Stimulated activated CD8-positive, alpha-beta memory T cell treated with anti-CD3 and anti-CD28 coated beads, Interleukin-15, amount 100 ng/mL, for 4 hours (primary cell): ENCODE data around the gene IL1R2.
"Not testable (repeated sequence)": the region's sequence is repeated elsewhere in the genome, so short reads cannot be mapped to it uniquely, and the experiment has no call there.

Experiments
- DNase-seq, 2 donors: peaks; one replicate each; pipeline ENCODE4 v3.0.0-alpha.2; 2020; ENCODE audit warnings: low read depth in 2 of 2

IL1R2 gene

DNA sequence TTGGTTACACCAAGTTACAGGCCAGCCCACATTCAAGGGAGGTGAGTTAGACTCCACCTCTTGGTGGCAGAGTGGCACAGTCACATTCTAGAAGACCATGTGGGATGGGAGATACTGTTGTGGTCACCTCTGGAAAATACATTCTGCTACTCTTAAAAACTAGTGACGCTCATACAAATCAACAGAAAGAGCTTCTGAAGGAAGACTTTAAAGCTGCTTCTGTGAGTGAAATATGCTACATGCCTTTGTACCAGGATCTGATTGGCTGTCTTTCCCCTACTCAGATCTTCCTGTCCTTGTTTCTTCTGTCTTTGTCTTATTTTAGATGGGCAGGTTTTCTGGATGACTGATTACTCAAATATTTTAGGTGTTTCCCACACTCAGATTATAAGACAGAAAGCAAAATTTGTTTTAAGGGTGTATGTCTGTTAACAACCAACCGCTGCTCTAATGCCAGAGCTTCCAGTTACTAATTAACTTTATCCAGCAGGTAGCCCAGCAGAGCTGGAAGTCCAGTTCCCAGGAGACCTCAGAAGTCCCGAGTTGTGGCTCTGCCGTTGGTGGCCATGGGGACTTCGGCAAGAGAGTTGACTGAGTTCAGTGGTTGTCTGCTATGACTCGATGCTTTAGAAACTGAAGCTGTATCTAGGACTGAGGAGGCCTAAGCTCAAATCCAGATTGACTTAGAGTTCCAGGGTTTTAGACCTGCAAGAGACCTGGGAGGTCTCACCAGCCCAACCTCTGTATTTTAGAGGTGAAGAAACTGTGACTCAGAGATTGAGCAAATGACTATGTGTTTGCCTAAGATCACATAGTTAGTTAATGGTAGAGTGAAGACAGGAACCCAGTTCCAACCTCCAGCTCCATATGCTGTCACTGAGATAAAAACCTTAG, 7.4 kb downstream of the IL1R2 start:
- no peak for DNase-seq

DNA sequence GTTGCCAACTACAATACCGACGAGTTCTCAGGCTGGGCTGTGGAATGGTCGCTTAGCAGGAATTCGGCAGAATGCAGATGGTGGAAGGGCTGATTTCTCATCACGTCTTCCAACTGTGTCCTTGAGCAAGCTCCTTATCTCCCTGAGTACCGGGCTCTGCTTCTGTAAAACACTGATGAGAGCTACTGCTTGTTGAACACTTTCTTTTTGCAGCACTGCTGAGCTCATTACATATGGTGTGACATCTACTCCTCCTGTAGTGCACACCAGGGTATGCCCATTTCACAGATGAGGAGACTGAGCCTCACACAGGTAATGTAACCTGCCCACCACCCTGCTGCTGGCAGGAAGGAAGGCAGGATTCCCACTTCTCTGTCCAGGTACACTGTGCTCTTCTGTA, 8.3 kb downstream of the IL1R2 start:
- DNase-seq = no peak

DNA sequence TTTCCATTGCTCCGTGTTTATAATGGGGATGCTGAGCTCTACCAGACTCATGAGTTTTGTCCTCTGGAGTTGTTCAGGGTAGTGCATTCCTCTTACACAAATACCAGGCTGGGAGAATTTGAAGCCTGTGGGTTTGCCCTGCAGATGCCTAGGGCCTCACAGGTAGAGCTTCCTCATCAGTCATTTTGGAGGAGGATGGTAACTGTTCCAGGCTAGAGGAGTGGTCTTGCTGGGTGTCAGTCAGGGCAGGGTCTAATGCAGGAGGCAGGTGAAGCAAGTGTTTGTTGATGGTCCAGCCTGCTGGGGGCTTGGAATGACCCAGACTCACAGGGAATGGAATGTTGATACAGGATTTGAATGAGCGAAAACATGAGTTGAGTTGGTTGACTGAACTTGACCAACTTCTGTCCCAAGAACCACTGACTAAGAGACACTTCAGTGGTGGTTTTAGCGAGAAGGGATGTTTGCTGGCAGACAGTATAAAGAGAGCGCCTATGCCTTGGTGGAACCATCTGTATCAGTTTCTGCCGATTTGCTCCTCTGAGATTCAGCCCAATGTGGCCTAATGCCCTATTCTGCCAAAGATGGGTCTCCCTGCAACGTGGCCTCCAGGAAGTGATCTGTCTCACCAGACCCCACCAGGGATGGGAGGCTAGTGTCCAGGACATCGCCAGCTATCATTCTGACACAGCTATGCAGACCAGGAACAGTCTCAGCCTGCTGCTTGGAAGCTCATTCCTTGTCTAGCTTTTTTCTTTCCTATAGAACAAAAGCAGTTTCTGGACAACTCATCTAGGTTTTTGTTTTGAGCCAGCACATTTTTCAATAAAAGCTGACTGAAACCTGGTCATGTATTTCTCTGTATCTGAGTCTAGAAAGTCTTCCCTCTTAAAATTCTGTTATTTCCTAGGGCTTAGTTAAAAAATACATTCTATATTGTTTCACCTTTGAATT, 9.3 kb downstream of the IL1R2 start:
- no peak for DNase-seq

DNA sequence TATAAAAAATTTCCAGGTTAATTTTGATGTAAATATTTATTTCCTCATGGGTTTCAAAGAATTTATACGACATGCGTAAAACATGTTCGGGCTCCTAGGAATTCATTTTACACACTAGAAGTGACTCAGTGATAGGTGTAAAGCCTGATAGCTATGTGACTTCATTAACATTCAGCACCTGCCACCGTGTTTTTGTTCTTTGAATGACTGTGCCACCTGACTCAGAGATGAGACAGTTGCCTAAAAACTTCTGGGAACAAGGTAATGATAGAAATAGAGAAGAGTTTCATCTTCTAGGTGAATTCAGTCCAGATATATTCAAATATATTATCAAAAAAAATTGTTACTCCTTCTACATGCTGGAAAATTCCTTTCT, 10.0 kb downstream of the IL1R2 start:
- no peak for DNase-seq

DNA sequence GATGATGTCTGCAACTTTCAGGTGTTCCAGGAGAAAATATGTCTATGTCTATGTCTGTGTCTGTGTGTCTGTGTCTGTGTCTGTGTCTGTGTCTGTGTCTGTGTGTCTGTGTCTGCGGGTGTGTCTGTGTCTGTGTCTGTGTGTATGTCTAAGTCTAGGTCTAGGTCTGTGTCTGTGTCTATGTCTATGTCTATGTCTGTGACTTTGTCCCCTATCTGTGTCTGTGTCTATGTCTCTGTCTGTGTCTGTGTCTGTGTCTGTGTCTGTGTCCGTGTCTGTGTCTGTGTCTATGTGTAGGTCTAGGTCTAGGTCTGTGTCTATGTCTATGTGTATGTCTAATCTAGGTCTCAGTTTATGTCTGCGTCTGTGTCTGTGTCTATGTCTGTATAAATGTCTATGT, 10.5 kb downstream of the IL1R2 start:
- no peak for DNase-seq

DNA sequence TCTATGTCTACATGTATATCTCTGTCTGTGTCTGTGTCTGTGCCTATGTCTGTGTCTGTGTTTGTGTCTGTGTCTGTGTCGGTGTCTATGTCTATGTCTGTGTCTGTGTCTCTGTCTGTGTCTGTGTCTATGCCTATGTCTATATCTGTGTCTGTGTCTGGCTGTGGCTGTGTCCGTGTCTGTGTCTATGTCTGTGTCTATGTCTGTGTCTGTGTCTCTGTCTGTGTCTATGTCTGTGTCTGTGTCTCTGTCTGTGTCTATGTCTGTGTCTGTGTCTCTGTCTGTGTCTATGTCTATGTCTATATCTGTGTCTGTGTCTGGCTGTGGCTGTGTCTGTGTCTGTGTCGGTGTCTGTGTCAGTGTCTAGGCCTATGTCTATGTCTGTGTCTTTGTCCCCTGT, 11.1 kb downstream of the IL1R2 start:
- not testable (repeated sequence) for DNase-seq

DNA sequence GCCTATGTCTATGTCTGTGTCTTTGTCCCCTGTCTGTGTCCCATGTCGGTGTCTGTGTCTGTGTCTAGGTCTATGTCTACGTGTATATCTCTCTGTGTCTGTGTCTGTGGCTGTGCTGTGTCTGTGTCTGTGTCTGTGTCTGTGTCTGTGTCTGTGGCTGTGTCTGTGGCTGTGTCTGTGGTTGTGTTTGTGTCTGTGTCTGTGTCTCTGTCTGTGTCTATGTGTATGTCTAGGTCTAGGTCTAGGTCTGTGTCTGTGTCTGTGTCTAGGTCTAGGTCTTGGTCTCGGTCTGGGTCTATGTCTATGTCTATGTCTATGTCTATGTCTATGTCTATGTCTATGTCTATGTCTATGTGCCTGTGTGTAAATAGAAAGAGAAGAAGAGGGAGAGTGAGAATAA, 11.9 kb downstream of the IL1R2 start:
- no peak for DNase-seq

DNA sequence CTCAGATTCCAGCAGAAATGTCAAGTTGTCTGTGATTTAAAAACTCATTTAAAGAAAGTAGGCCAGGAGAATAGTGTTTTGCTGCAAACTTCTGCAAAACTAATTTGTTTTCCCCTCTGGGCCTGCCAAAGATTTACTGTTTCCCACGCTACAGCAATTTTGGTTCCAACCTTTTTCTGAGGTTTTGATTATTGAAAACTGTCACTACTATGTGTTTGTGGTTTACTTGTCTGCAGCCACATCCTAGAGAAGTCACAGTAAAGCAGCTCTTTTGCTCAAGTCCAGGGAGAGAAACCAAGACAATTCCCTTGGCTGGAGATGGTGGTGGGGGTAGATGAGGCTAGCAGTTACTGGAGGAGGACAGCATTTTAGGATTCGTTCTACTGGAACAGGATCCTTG, 12.8 kb downstream of the IL1R2 start:
- DNase-seq = no peak

DNA sequence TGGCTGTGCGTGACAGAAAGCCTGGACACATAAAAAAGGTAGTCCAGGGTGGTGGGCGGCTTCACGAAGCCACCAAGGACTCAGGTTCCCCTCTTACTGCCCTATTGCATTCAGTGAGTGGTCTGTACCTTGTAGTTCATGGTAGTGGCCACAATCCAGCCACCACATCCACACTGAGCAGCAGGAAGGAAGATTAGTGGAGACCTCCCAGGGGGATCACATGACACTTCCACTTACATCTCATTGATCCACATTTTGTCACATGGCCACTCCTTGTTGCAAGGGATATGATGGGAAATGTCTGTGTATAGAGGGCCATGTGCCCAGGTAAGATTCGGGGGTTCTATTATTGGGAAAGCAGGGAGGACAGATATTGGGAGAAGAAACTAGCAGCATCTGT, 13.7 kb downstream of the IL1R2 start:
- no peak for DNase-seq

DNA sequence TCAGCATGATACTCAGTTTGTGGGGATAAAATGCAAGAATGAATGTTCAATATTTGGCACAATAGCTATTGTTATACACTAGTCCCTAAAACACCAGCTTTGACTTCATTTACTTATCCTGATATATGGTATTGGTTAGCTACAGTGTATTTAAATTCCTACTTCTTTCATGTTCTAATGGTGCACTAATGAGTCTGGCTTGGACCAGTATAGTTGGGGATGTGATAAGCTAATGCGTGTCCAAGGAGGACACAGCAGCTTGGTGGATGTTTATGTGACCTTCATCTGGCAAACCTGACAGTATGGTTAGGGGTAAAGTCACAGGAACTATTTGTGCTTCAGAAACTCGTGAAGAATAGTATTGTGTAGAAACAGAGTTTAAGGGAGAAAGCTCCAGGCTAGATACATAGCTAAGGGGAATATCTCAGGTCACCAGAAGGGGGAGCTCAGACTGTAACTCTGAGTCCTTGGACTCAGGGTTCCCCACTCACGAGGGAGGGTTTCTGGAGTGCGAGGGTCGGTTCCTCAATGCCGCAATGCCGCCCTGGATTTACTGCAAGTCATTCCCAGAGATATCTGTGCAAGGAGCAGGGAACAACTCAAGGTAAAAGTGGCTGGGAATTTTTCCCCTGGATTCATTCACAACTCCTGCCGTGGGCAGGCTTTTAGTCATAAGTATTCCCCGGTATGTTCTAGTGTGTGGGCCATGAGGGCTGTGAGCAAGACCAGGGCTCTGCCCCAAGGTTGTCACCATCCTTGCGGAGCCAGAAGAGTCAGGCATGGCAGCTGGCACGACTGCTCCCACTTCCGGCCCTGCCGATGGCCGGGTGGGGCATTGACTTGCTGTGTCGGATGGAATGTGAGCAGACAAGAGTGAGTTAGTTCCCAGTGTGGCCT, 14.5 kb downstream of the IL1R2 start:
- no peak for DNase-seq

DNA sequence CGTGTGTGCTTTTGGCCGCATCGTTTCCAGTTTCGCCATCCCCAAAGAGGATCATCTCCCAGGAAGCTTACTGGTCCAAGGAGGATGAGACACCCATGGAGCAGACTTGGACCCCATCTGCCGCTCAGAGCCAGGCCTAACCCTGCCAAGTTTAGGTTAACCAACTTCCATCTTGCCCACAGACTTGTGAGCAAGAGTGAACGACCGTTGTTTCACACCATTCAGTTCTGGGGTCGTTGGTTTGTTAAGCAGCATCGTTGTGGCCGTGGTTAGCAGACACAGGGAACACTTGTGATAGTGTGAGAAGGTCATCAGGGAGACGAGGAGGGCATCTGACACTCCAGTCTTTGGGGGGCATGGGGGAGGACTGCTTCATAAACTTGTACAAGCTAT, 15.1 kb downstream of the IL1R2 start:
- no peak for DNase-seq

DNA sequence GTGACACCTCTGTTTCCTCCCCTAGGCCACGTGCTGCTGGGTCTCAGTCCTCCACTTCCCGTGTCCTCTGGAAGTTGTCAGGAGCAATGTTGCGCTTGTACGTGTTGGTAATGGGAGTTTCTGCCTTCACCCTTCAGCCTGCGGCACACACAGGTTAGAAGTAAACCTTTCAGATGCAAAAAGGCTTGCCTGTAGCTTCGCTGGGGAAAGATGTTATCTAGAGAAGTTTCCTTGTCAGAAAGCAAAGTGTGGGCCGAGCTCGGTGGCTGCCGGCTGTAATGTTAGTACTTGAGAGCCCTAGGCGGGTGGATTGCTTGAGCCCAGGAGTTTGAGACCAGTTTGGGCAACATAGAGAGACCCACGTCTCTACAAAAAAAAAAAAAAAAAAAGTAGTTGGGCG, 16.7 kb downstream of the IL1R2 start:
- DNase-seq = no peak

DNA sequence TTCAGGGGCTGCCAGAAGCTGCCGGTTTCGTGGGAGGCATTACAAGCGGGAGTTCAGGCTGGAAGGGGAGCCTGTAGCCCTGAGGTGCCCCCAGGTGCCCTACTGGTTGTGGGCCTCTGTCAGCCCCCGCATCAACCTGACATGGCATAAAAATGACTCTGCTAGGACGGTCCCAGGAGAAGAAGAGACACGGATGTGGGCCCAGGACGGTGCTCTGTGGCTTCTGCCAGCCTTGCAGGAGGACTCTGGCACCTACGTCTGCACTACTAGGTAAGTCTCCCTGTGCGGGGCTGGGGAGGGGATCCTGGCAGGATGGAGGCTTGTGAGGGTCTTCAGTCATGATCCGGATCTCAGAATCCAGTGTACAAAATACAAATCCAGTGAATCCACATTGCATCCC, 17.8 kb downstream of the IL1R2 start:
- no peak for DNase-seq

DNA sequence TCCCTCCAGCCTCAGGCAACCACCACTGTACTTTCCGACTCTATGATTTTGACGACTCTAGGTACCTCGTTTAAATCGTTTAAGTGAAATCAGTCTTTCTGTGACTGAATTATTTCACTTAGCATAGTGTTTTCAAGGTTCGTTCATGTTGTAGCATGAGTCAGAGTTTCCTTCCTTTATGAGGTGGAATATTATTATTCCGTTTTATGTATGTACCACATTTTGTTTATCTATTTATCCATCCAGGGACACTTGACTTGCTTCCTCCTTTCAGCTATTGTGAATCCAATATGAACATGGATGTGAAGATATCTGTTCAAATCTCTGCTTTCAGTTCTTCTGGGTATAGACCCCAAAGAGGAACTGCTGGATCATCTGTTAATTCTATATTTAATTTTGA, 19.1 kb downstream of the IL1R2 start:
- no peak for DNase-seq

DNA sequence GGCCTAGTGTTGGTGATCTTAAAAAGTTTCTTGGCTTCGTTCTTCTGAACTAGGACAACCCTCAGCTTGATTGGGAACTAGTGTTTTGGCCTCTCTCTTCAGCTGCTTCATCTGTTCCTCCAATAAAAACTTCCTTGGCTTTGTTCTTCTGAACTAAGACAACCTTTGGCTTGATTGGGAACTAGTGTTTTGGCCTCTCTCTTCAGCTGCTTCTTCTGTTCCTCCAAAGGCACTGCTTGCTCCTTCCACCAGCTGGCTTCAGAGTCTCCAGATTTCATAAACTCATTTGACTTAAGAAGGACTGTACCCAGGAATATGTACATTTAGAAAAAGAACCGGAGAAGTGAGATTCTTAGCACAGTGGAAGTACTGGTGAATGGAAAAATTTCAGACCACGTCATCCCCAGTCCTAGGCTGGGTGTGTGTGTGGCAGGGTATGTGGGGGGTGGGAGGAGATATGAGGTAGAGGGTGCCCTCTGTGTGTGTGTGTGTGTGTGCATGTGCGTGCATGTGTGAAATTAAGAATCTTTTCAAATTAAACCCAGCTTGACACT, 20.4 kb downstream of the IL1R2 start:
- DNase-seq = no peak

DNA sequence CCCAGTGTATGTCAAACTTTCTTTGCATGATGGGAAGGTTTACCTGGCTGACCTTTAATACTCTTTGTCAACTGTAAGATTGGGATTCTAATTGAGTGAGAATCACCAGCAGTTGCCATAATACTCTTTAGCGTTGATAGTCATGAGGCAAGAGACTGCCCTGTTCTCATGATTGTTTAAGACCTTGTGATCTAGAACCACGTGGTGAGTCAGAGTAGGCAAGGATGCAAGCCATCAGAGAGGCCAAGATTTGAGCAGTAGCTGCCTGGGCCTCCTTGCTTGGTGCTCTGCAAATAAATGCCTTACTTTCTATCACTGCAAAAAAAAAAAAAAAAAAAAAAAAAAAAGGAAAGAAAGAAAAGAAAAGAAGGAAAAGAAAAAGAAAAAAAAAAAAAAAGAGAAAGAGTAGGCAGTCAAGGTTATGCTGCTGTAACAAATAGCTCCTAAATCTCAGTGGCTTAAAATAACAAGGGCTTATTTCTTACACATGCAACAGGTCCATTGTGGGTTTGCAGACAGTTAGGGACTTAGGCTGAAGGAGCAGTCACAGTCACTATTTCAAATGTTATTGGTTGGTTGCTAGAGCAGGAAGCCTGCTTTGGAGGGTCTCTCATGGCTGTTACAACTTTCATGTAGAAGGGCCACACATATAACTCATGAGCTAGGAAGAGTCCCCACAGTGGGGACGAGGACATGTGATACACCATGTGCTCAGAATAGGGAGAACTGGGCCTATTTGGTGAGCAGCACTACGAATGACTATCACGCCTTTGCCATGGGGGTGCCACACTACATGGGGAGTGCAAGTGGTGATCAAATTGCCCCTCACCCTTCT, 21.7 kb downstream of the IL1R2 start:
- DNase-seq = no peak

DNA sequence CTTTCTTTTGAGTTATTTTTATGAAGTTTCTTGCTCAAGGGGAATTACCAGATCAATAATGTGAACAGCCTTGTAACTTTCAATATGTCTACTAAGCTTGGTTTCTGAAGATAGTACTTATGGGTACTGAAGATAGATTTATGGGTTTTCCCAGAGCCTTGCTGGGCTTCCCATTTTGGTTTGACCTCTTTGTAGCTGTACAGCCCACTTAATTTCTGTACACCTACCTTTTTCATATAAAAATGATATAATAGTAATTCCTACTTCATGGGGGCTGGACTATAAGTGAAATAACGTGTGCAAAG, 22.2 kb downstream of the IL1R2 start:
- no peak for DNase-seq

DNA sequence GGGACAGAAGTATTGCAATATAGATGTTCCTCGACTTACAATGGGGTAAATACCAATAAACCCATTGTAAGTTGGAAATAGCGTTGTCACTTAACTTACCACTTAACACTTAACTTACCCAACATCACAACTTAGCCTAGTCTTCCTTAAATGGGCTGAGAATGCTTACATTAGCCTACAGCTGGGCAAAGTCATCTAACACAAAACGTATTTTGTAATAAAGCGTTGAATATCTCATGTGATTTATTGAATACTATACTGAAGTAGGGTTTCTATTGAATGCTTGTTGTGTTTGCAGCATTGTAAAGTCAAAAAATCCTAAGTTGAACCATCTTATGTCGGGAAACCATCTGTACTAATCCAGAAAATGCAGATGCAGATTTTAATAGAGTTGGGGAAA, 23.6 kb downstream of the IL1R2 start:
- DNase-seq = no peak

DNA sequence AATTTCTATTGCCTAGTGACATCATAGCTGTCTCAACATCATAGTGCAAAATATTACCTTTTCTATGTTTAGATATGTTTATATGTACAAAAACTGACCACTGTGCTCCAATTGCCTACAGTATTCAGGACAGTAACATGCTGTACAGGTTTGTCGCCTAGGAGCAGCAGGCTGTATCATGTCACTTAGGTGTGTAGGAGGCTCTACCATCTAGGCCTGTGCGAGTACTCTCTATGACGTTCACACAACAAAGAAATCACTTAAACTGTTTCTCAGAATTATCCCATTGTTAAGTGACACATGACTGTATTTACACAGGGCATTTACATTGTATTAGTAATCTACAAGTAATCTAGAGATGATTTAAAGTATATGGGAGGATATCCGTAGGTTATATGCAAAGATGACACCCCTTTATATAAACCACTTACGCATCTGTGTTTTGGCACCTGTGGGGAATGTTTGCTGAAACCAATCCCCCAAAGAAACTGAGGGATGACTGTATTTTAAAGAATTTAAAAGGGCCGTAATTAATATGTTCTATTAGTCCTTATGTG, 24.7 kb downstream of the IL1R2 start:
- DNase-seq = no peak

DNA sequence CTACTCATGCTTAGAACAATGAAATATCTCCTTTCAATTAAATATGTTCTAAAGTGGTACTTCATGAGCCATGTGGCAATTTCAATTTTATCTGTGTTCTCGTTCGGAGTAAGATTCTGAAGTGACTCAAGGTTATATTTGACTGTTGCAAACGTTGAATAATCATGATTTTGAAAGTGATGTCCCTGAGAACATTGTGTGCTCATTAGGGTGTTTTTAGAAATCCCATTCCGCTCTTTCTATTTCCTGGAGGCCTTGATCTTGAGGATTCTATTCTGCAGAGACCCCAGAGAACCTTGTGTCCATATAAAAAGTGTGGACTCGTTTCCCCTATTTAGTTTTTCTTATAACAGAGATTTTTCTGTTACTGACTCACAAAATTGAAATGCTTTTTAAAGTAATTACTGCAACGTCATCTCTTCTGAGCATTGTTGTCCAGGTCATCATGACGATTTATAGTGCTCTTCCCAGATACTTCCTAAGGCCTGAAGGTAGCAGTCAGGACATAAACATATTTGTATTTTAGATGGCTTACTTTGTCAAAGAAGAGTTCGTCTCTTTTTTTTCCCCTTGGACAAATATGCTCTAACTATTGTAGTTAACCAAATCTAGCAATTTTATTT, 27.2 kb downstream of the IL1R2 start:
- no peak for DNase-seq
